ENCODE measurements around the gene POLR1E.

The POLR1E gene

GRCh38 chr9:37539634-37540033, 53.9 kb downstream of the POLR1E start:
- TF ChIP-seq CTCF (conservative IDR thresholded peaks at IDR 0.05; ENCODE audit: control insufficient read depth, insufficient read depth, low read depth, low read length) = no peak
- H3K4me3 ChIP-seq (ENCODE audit: control insufficient read depth, low read depth, low read length) = no peak overlapping the region
- no peak for DNase-seq (ENCODE audit: low read depth)

- TF ChIP-seq CTCF (conservative IDR thresholded peaks at IDR 0.05; ENCODE audit: control insufficient read depth, insufficient read depth, low read depth, low read length) = no peak
- no peak for DNase-seq (ENCODE audit: low read depth)
These were observed 54.9 kb downstream of the POLR1E start for GRCh38 chr9:37540634-37541033.

GRCh38 chr9:37541465-37541864, 55.7 kb downstream of the POLR1E start:
- no peak for TF ChIP-seq CTCF (conservative IDR thresholded peaks at IDR 0.05; ENCODE audit: control insufficient read depth, insufficient read depth, low read depth, low read length)
- no peak for DNase-seq (ENCODE audit: low read depth)
- no peak overlapping the region for H3K4me3 ChIP-seq (ENCODE audit: control insufficient read depth, low read depth, low read length)

More at GRCh38 chr9:37540634-37541033, 54.9 kb downstream of the POLR1E start:
- no peak overlapping the region for H3K4me3 ChIP-seq (ENCODE audit: control insufficient read depth, low read depth, low read length)

GRCh38 chr9:37542488-37542887, 56.7 kb downstream of the POLR1E start:
- no peak for DNase-seq (ENCODE audit: low read depth)
- no peak for TF ChIP-seq CTCF (conservative IDR thresholded peaks at IDR 0.05; ENCODE audit: control insufficient read depth, insufficient read depth, low read depth, low read length)
- no peak overlapping the region for H3K4me3 ChIP-seq (ENCODE audit: control insufficient read depth, low read depth, low read length)

GRCh38 chr9:37542895-37543294, 57.1 kb downstream of the POLR1E start:
- no peak overlapping the region for H3K4me3 ChIP-seq (ENCODE audit: control insufficient read depth, low read depth, low read length)
- DNase-seq (ENCODE audit: low read depth) = no peak
- no peak for TF ChIP-seq CTCF (conservative IDR thresholded peaks at IDR 0.05; ENCODE audit: control insufficient read depth, insufficient read depth, low read depth, low read length)

- no peak for DNase-seq (ENCODE audit: low read depth)
- TF ChIP-seq CTCF (conservative IDR thresholded peaks at IDR 0.05; ENCODE audit: control insufficient read depth, insufficient read depth, low read depth, low read length) = no peak
- H3K4me3 ChIP-seq (ENCODE audit: control insufficient read depth, low read depth, low read length) = no peak overlapping the region
These were observed 57.7 kb downstream of the POLR1E start for GRCh38 chr9:37543468-37543867.

- TF ChIP-seq CTCF (conservative IDR thresholded peaks at IDR 0.05; ENCODE audit: control insufficient read depth, insufficient read depth, low read depth, low read length) = no peak
- no peak for DNase-seq (ENCODE audit: low read depth)
- no peak overlapping the region for H3K4me3 ChIP-seq (ENCODE audit: control insufficient read depth, low read depth, low read length)
These were observed 61.7 kb downstream of the POLR1E start for GRCh38 chr9:37547328-37547878.

All from fibroblast of mammary gland (primary cell).